Stimulated activated CD8-positive, alpha-beta memory T cell treated with anti-CD3 and anti-CD28 coated beads, Interleukin-4, amount 100 ng/mL, for 4 hours (primary cell): ENCODE data around the gene TNFSF12.
"Not testable (repeated sequence)": the region's sequence is repeated elsewhere in the genome, so short reads cannot be mapped to it uniquely, and the experiment has no call there.

ENCODE experiments used
- DNase-seq, 2 donors: peaks; one replicate each; pipeline ENCODE4 v3.0.0-alpha.2; 2020; ENCODE audit warnings: low read depth in 2 of 2, low spot score in 1 of 2

The TNFSF12 gene

DNA sequence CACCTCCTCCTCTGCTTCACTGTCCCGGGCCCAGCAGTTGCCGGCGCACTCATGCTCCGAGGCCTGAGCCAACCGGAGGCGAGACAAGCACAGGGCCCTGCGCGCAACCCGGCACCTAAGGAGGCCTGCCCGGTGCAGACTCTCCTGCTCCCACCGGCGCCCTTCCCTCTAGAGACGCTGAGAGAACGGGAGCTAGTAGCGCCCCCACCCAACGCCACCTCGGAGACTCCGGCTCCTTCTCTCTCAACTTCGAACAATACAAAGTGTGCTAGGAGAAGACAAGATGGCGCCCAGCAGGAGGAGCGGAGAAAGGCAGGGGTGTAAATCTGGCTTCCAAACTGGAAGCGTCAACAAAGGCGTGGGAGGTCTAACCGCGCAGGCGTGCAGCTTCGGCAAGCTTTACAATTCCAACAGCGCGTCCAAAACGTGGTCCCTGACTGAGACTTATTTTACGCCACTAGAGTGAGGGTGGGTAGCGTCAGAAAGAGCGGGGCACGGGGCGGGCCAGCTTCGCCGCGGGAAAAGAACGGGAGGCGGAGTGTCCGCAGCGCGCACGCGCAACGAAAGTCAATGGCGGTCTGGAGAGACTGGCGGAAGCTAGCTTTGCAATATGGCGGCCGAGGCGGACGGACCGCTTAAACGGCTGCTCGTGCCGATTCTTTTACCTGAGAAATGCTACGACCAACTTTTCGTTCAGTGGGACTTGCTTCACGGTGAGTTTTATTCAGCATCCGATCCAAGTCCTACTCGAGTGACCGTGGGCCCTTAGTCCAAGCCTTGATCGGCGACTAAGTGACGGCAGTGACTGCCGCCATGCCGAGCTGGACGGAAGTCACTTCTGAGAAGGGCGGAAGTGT lies 34.6 kb downstream of the TNFSF12 start, which contains the start of gene MPDU1:
Gene MPDU1, plus strand, starts transcription at position 600 of the 857 bp plus-strand sequence. Its CDS starts 11 bp downstream, at position 611.
- peak; percentile 80 to 89 for DNase-seq

DNA sequence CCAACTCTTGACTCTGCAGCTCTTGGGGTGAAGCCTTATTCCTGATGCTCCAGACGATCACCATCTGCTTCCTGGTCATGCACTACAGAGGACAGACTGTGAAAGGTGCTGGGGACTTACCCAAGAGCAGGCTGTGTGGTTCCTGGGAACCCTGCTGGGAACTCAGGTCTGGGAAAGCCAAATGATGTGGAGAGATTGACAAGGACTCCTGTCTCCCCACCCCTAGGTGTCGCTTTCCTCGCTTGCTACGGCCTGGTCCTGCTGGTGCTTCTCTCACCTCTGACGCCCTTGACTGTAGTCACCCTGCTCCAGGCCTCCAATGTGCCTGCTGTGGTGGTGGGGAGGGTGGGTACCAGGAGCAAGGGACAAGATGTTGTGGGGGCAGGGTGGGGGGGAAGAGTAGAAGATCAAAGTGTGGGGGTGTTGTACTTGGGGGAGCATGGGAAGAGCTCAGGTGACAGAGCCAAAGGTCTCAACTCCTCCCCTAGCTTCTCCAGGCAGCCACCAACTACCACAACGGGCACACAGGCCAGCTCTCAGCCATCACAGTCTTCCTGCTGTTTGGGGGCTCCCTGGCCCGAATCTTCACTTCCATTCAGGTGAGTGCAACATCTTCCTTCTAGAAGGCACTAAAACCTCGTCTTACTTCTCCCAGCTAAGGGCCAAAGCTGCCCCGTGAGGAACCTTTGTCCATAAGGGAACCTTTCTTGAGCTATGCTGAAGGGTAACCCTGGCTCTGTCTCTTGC lies 38.0 kb downstream of the TNFSF12 start:
- no peak for DNase-seq

DNA sequence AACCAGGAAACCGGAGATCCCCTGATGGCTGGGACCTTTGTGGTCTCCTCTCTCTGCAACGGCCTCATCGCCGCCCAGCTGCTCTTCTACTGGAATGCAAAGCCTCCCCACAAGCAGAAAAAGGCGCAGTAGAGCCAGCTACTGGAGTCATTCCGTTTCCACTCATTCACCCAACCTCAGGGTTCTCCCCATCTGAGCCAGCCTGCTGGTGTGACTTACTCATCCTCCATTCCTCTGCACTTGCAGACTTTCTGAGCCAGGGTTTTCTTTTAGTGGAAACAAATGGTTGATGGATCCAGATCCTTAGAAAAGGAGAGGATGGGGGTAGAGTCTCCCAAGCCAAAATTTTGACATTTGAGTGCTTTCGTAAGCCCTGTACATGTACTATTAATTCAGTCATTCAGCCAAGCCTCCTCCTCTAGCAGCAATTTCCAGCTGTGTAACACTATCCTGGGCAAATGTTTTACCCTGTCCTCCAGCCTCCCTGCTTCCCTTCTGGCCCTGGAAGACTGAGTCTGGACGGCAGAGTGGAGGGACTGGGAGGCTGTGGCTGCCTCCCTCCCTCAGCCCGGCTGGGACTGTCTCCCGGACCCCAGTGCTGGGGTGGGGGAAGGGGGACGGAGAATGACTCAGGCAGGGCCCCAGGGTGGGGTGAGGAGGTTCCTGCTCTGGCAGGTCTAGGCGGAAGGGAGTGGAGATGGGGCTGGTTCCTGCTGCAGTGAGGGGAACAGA lies 38.7 kb downstream of the TNFSF12 start:
- DNase-seq = no peak

DNA sequence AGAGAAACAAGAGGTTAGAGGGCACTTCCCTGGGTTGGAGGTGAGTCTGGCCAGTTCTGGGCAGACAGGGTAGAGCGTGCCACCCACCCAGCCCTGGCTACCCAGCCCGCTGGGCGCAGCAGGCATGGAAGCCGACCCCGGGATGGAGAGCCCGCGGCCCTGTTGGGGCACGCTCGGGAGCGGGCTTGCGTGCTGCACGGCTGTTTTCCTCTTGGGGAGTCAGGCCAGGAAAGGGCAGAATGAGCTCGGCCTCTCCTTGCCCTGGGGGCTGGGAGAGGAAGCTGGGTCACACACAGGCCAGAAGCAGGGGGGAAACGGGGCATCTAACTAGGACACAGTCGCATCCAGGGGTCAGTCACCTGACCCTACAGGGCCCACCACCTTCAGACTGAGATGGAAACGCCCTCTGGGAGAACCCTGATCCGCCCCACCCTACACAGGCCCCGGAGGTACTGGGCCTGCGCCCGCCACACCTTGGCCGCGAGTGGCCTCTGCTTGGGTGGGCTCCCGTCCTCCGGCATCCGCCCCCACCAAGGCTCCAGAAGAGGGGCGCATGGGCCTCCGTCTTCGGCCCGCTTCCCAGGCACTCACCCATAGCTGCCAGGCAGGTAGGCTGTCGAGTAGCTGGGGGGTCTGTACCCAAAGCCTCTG lies 39.8 kb downstream of the TNFSF12 start:
- DNase-seq = no peak

DNA sequence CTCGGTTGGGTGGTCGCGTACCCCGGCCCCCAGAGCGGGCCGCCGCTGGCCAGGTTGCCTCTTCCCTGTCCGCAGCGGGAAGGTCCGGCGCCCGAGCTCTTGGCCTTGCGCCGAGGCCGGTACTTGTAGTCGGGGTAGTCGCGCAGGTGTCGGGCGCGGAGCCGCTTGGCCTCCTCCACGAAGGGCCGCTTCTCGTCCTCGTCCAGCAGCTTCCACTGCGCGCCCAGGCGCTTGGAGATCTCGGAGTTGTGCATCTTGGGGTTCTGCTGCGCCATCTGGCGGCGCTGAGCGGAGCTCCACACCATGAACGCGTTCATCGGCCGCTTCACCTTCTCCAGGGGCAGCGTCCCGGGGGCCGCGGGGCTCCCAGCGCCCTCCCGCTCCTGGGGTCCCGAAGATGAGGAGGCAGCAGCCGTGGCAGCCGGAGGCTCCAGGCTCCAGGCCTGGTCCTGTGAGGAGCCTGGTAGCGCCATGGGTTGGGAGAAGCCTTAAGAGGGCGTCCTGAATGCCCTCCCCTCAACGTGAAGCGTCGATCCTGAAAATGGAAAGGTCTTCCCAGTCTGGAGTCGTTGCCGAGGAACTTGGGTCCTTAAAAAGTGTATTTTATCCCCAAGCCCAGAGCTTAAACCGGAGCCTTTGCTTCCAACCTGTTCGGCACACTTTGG lies 40.5 kb downstream of the TNFSF12 start:
- DNase-seq = peak in 1 of 2 donors; percentile 31

DNA sequence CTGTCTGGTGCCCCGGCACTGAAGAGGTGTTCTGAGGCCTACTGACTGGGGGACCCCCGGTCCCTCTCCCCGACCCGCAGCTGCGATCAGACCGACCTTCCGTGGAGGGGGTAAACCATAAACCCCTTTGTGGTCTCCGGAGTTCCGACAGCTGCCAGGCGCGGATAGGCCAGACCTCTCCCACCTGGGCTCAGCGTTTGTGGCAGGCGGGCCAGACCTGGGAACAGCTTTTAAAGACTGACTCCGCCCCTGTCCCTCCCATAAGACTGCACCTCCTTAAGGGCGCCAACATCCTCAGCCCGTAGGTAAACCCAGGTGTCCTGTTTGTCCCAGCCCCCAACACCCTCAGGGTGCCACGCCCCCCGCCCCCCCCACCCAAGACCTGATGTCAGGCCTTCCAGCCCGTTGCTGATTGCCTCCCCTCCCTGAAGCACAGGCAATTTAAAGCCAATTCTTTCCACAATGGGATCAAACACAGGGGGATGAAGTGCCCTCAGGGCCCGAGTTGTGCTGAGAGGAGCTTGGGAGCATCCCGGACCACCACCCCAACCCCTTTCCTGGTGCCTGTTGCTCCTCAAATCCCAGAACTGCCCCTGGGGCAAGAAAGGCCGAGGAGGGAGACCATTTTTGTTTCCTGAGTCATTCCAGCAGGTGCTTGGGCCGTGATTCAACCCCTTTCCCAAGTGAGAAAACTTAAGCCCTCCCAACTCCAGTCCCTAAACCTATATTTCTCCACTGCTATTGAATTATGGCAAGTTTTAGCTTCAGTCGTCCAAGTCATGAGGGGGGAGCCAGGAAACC lies 41.2 kb downstream of the TNFSF12 start, which contains the start of gene SOX15:
Gene SOX15, minus strand, starts transcription at position 204 of the 801 bp plus-strand sequence. CDS start 418 bp downstream, outside the sequence.
- DNase-seq = no peak

DNA sequence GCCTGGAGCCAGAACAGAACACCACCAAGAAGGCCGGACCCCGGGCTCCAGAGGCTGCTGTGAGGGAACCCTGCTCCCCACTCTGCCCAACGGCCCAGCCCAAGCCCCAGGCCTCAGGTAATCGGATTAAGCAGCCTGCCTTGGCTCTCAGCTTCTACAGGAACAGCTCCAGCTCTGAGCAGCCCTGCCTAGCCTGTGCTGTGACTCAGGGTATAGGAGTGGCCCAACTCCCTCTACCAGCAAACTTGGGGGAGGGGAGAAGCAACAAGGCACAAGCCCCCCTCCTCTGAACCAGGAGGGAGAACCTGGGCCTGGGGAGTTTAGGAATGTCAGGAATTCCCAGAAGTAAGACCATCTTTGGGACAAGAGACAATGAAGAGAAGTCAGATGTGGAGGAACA lies 41.9 kb downstream of the TNFSF12 start:
- no peak for DNase-seq

DNA sequence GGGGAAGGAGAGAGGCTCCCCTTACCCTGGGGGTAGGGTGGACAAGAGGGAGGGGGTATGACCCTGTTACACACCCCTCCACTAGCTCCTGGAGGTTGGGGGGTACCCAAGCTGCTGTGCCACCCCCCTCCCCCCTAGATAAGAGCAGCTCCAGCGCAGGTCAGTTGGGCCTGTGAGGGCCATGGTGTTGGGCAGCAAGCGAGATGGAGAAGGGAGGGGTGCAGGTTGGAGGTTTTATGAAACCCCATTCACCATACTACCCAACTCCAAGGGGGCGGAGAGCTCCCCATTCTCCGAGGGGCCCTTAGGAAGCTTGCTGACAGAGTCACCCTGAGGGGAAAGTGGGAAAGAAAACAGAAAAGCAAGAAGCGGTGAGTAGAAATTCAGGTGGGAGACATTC lies 42.7 kb downstream of the TNFSF12 start:
- no peak for DNase-seq

DNA sequence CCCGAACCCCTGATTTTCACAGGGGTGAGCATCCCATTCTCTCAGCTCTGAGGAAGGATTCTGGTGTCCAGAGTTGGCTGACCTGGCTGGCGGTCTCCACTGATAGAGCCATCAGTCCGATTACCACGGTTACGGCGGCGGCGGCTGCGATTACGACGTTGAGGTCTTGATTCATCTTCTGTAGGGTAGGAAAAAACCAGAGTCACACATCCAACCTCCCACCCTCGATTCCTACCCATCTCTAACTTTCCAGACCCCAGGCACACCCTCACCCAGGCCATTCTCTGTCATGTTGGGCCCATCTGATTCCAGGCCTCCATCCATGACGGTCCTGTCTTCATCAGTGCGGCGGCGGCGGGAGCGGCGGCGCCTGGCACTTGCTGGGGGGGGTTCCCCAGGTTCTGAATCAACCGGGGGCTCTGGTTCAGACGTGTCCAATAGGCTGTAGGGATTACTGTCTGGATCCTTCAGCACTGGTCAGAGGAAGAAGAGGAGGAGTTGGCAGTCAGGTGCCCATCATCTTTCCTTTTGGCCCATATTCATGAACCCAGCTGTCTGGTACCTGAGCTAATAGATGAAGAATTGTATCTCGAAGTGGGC lies 43.7 kb downstream of the TNFSF12 start:
- DNase-seq = no peak

DNA sequence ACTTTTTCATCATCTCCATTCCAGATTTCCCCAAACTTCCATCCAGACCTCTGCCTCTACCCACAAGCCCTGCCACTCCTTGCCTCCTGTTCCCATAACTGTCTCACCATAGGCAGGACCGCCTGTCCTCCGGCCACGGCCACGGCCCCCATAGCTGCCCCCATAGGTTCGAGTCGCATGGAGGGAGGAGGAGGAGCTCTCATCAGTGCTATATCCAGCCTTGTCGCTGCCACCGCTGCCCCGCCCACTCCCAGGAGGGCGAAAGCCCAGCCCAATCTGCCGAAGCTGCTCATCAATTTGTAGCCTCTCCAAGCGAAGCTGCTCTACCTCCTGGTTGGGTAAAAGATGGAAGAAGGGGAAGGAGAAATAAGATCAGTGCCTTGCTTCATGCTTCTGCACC lies 44.4 kb downstream of the TNFSF12 start:
- no peak for DNase-seq

DNA sequence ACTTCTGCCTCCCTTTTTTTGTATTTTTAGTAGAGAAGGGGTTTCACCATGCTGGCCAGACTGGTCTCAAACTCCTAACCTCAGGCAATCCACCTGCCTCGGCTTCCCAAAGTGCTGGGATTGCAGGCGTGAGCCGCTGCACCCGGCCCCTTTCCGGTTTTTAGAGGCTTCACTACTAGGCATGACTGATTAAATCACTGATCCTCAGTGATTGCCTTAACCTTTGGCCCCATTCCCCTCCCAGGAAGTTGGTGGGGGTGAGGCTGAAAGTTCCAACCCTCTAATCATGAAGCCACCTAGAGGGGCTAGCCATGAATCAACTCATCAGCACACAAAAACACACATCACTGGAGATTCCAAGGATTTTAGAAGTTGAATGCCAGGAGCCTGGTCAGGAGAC lies 48.7 kb downstream of the TNFSF12 start:
- not testable (repeated sequence) for DNase-seq

DNA sequence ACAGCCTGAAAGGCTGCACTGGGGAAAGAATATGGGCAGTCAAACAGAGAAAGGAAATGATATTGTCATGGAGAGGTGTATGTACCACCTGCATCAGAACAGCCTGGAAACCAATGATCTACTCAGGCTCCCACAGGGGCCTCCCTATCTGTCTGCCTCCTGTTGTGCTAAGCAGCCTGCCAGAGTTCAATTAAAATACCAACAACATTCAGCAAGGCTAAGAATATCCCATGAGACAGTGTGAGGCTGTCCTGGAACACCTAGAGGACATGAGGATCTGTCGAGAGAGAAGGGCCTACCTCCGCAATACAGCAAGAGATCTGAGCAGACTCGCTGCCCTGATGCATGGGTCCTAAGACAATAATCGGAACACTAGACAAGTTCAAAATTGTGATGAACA lies 57.4 kb downstream of the TNFSF12 start:
- no peak for DNase-seq
